WERI-Rb-1 (cell line): ENCODE measurements around the gene NSUN3.

ENCODE experiments used
- DNase-seq: peaks from one replicate; pipeline ENCODE4 v3.0.0-alpha.2; 2020
- H3K27ac ChIP-seq: fragments of 250-450 bp; sonication (Bioruptor Pico); 2 replicates; pipeline ENCODE4 v1.5.1; 2020; ENCODE audit warnings: mild to moderate bottlenecking, moderate library complexity
- H3K27me3 ChIP-seq: fragments of 250-450 bp; sonication (Bioruptor Pico); 2 replicates; pipeline ENCODE4 v1.5.1; 2021; ENCODE audit warnings: mild to moderate bottlenecking, low read depth, moderate library complexity; ENCODE audit not compliant: insufficient read depth, severe bottlenecking
- H3K36me3 ChIP-seq: fragments of 250-450 bp; sonication (Bioruptor Pico); 2 replicates; pipeline ENCODE4 v1.5.1; 2020; ENCODE audit warnings: mild to moderate bottlenecking, moderate library complexity
- H3K4me3 ChIP-seq: 2 replicates; pipeline ENCODE4 v1.5.1; 2011; ENCODE audit warnings: low read depth, mild to moderate bottlenecking, control low read depth, low read length
- H3K9me3 ChIP-seq: fragments of 250-450 bp; sonication (Bioruptor Pico); 2 replicates; pipeline ENCODE4 v1.5.1; 2021; ENCODE audit warnings: mild to moderate bottlenecking, moderate library complexity; ENCODE audit not compliant: severe bottlenecking
- TF ChIP-seq, protein P1 (sequence below): IDR thresholded peaks from 2 replicates; pipeline ENCODE4 v1.5.1; 2011; ENCODE audit warnings: low read depth, mild to moderate bottlenecking, control low read depth, inconsistent platforms, low read length

Gene NSUN3

GRCh38 chr3:94159062-94159828, 96.4 kb downstream of the NSUN3 start:
- DNase-seq, result no peak
- H3K27me3 ChIP-seq, result no peaks in the 10 kb centered on the region
- no peaks in the 10 kb centered on the region for H3K9me3 ChIP-seq
- H3K4me3 ChIP-seq, result no peak overlapping the region
- no peaks in the 10 kb centered on the region for H3K36me3 ChIP-seq
- H3K27ac ChIP-seq, result no peak overlapping the region
- TF ChIP-seq, protein P1, sequence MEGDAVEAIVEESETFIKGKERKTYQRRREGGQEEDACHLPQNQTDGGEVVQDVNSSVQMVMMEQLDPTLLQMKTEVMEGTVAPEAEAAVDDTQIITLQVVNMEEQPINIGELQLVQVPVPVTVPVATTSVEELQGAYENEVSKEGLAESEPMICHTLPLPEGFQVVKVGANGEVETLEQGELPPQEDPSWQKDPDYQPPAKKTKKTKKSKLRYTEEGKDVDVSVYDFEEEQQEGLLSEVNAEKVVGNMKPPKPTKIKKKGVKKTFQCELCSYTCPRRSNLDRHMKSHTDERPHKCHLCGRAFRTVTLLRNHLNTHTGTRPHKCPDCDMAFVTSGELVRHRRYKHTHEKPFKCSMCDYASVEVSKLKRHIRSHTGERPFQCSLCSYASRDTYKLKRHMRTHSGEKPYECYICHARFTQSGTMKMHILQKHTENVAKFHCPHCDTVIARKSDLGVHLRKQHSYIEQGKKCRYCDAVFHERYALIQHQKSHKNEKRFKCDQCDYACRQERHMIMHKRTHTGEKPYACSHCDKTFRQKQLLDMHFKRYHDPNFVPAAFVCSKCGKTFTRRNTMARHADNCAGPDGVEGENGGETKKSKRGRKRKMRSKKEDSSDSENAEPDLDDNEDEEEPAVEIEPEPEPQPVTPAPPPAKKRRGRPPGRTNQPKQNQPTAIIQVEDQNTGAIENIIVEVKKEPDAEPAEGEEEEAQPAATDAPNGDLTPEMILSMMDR, result no peak

GRCh38 chr3:94162700-94163099, 99.8 kb downstream of the NSUN3 start:
- TF ChIP-seq, protein P1, result no peak
- DNase-seq, result no peak
- no peaks in the 10 kb centered on the region for H3K27me3 ChIP-seq
- H3K36me3 ChIP-seq, result no peaks in the 10 kb centered on the region
- no peaks in the 10 kb centered on the region for H3K9me3 ChIP-seq
- no peak overlapping the region for H3K27ac ChIP-seq
- H3K4me3 ChIP-seq, result no peak overlapping the region

GRCh38 chr3:94167346-94167745, 104.5 kb downstream of the NSUN3 start:
- DNase-seq, result no peak
- TF ChIP-seq, protein P1, result no peak
- H3K27me3 ChIP-seq, result no peaks in the 10 kb centered on the region
- H3K4me3 ChIP-seq, result no peak overlapping the region
- no peak overlapping the region for H3K27ac ChIP-seq
- H3K36me3 ChIP-seq, result no peaks in the 10 kb centered on the region
- no peaks in the 10 kb centered on the region for H3K9me3 ChIP-seq

GRCh38 chr3:94167796-94168195, 104.9 kb downstream of the NSUN3 start:
- no peaks in the 10 kb centered on the region for H3K9me3 ChIP-seq
- TF ChIP-seq, protein P1, result no peak
- no peak overlapping the region for H3K4me3 ChIP-seq
- peak; percentile 60 for DNase-seq
- no peaks in the 10 kb centered on the region for H3K36me3 ChIP-seq
- no peak overlapping the region for H3K27ac ChIP-seq
- no peaks in the 10 kb centered on the region for H3K27me3 ChIP-seq

GRCh38 chr3:94171954-94172353, 109.1 kb downstream of the NSUN3 start:
- Histone ChIP-seq H3K36me3 (no peaks in the 10 kb centered on the region), H3K27ac (no peak overlapping the region), H3K27me3 (no peaks in the 10 kb centered on the region), H3K9me3 (no peaks in the 10 kb centered on the region), H3K4me3 (no peak overlapping the region)
- TF ChIP-seq, protein P1, result no peak
- DNase-seq, result no peak
